Stimulated activated CD8-positive, alpha-beta memory T cell treated with anti-CD3 and anti-CD28 coated beads, Interleukin-7, amount 100 ng/mL, for 24 hours (primary cell): Measurements from ENCODE around the gene MALRD1.

Experiments
- DNase-seq: peaks from one replicate; pipeline ENCODE4 v3.0.0-alpha.2; 2020; ENCODE audit warnings: low read depth

Gene MALRD1

GRCh38 chr10:19578571-19578970 is 530.0 kb downstream of the MALRD1 start:
- no peak for DNase-seq

GRCh38 chr10:19579761-19580545 is 531.4 kb downstream of the MALRD1 start:
- no peak for DNase-seq

- no peak for DNase-seq
These were observed 532.1 kb downstream of the MALRD1 start for GRCh38 chr10:19580691-19581090.

GRCh38 chr10:19588608-19589007 is 540.0 kb downstream of the MALRD1 start:
- no peak for DNase-seq

GRCh38 chr10:19592276-19592675 is 543.7 kb downstream of the MALRD1 start:
- DNase-seq = no peak

GRCh38 chr10:19595212-19595845 is 546.7 kb downstream of the MALRD1 start:
- no peak for DNase-seq

GRCh38 chr10:19605806-19606205 is 557.2 kb downstream of the MALRD1 start:
- DNase-seq = no peak

GRCh38 chr10:19606968-19607367 is 558.4 kb downstream of the MALRD1 start:
- no peak for DNase-seq

- DNase-seq = no peak
These were observed 563.2 kb downstream of the MALRD1 start for GRCh38 chr10:19611775-19612174.

GRCh38 chr10:19616966-19617365 is 568.4 kb downstream of the MALRD1 start:
- no peak for DNase-seq

- no peak for DNase-seq
These were observed 572.2 kb downstream of the MALRD1 start for GRCh38 chr10:19620811-19621210.

GRCh38 chr10:19623321-19623720 is 574.7 kb downstream of the MALRD1 start:
- no peak for DNase-seq

GRCh38 chr10:19626156-19626555 is 577.6 kb downstream of the MALRD1 start:
- no peak for DNase-seq

- no peak for DNase-seq
These were observed 580.4 kb downstream of the MALRD1 start for GRCh38 chr10:19628767-19629560.

GRCh38 chr10:19629567-19629966 is 581.0 kb downstream of the MALRD1 start:
- no peak for DNase-seq

- DNase-seq = no peak
These were observed 585.6 kb downstream of the MALRD1 start for GRCh38 chr10:19634163-19634562.

GRCh38 chr10:19638182-19638895 is 589.7 kb downstream of the MALRD1 start:
- no peak for DNase-seq

- no peak for DNase-seq
These were observed 590.3 kb downstream of the MALRD1 start for GRCh38 chr10:19638896-19639233.

- no peak for DNase-seq
These were observed 592.1 kb downstream of the MALRD1 start for GRCh38 chr10:19640566-19641263.

GRCh38 chr10:19651549-19651948 is 602.9 kb downstream of the MALRD1 start:
- DNase-seq = no peak

GRCh38 chr10:19652750-19653149 is 604.1 kb downstream of the MALRD1 start:
- DNase-seq = no peak

- DNase-seq = no peak
These were observed 605.3 kb downstream of the MALRD1 start for GRCh38 chr10:19653931-19654330.
